Smooth muscle cell (in vitro differentiated cells): Measurements from ENCODE around the gene FAM162B. TPM values are rescaled to one million over a fixed set of nuclear protein-coding genes. Genes with fewer than 3 reads are reported as not detected.
"Not testable (repeated sequence)": the region's sequence is repeated elsewhere in the genome, so short reads cannot be mapped to it uniquely, and the experiment has no call there.

Source experiments
- DNase-seq: peaks from one replicate; lab custom pipeline; 2025; ENCODE audit not compliant: unreplicated experiment; lab: John Stamatoyannopoulos, UW
- H2AFZ ChIP-seq: fragments of 200-600 bp; sonication (generic); 2 replicates; pipeline ENCODE4 v1.6.0; 2016; ENCODE audit warnings: antibody characterized with exemption, low read depth, mild to moderate bottlenecking
- H3F3A ChIP-seq: fragments of 200-600 bp; sonication (generic); 2 replicates; pipeline ENCODE4 v1.6.0; 2017; ENCODE audit warnings: antibody characterized with exemption, low read depth
- H3K27ac ChIP-seq: fragments of 200-600 bp; sonication (generic); 2 replicates; pipeline ENCODE4 v1.5.1; 2016; ENCODE audit warnings: low read depth, mild to moderate bottlenecking
- H3K27me3 ChIP-seq: fragments of 200-600 bp; sonication (generic); 2 replicates; pipeline ENCODE4 v1.6.1; 2016; ENCODE audit warnings: low read depth, mild to moderate bottlenecking
- H3K36me3 ChIP-seq: fragments of 200-600 bp; sonication (generic); 2 replicates; pipeline ENCODE4 v1.5.1; 2016; ENCODE audit warnings: low read depth
- H3K4me1 ChIP-seq: fragments of 200-600 bp; sonication (generic); 2 replicates; pipeline ENCODE4 v1.5.1; 2016; ENCODE audit warnings: low read depth
- H3K4me2 ChIP-seq: fragments of 200-600 bp; sonication (generic); 2 replicates; pipeline ENCODE4 v1.6.0; 2016; ENCODE audit warnings: mild to moderate bottlenecking
- H3K4me3 ChIP-seq: fragments of 200-600 bp; sonication (generic); 2 replicates; pipeline ENCODE4 v1.5.1; 2016; ENCODE audit warnings: mild to moderate bottlenecking
- H3K79me2 ChIP-seq: fragments of 200-600 bp; sonication (generic); 2 replicates; pipeline ENCODE4 v1.6.0; 2016; ENCODE audit warnings: low read depth, mild to moderate bottlenecking
- H3K9ac ChIP-seq: fragments of 200-600 bp; sonication (generic); 2 replicates; pipeline ENCODE4 v1.6.0; 2016; ENCODE audit warnings: low read depth
- H3K9me3 ChIP-seq: fragments of 200-600 bp; sonication (generic); replicated peaks from 2 replicates; pipeline ENCODE4 v1.5.1; 2016; ENCODE audit warnings: low read depth
- H4K20me1 ChIP-seq: fragments of 200-600 bp; sonication (generic); 2 replicates; pipeline ENCODE4 v1.6.0; 2016; ENCODE audit warnings: low read depth
- CTCF ChIP-seq: fragments of 200-600 bp; sonication (generic); IDR thresholded peaks from 2 replicates; pipeline ENCODE4 v1.5.1; 2017; ENCODE audit warnings: borderline replicate concordance, mild to moderate bottlenecking, antibody characterized with exemption; ENCODE audit not compliant: insufficient read depth, poor library complexity, severe bottlenecking
- WGBS: methylation state at CpG from one replicate; pipeline ENCODE4 v1.1.7; 2016; ENCODE audit warnings: low lambda C conversion rate; 5-methylcytosine and 5-hydroxymethylcytosine counted together
- polyA plus RNA-seq: library from polyadenylated mRNA; unstranded; fragments of >200 nt; fragmentation: Nextera tagmentation; extraction: Ambion mirVana; gene quantifications from 2 replicates; pipeline ENCODE4 v1.2.1, GENCODE V29; 2016
- total RNA-seq: library from RNA; depleted of rRNA; stranded (reverse); fragments of >200 nt; gene quantifications from 2 replicates; pipeline ENCODE4 v1.2.3, GENCODE V29; 2014

Gene FAM162B
- total and polyA plus RNA-seq, 2 experiments from 2014 or later = 0.18 to 0.61 TPM

DNA sequence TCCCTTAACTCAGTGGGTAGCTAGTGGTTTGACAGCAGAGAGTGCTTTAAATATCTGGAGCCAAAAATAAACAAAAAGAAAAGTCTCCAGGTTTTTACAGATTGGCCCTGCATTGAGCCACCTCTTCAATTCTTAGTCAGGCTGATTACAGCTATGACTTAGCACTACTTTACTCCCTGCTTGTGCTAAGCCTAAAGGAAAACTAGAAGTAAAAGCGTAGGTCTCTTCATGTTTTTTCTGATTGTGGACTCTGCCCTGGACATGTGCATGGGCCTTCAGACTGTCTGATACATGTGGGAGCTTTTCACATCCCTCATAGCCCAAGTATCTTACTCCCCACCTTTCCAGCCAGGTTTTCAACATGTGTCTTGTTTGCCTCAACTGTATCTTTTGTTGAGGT is 51.2 kb downstream of the FAM162B start:
- Histone ChIP-seq H3K27me3 (no peaks in the 10 kb centered on the region), H3K9me3 (no peaks in the 10 kb centered on the region), H3K9ac (no peak overlapping the region), H3F3A (no peaks in the 10 kb centered on the region), H3K27ac (no peak overlapping the region), H3K4me2 (no peak overlapping the region), H3K4me1 (no peaks in the 10 kb centered on the region), H3K4me3 (no peak overlapping the region), H3K36me3 (peaks cover 10% of the 10 kb centered on the region), H3K79me2 (no peaks in the 10 kb centered on the region), H4K20me1 (no peaks in the 10 kb centered on the region), H2AFZ (no peak overlapping the region)
- no peak for DNase-seq
- 79% methylated on average over 1 of the region's 1 CpG for WGBS
- TF ChIP-seq CTCF = no peak

DNA sequence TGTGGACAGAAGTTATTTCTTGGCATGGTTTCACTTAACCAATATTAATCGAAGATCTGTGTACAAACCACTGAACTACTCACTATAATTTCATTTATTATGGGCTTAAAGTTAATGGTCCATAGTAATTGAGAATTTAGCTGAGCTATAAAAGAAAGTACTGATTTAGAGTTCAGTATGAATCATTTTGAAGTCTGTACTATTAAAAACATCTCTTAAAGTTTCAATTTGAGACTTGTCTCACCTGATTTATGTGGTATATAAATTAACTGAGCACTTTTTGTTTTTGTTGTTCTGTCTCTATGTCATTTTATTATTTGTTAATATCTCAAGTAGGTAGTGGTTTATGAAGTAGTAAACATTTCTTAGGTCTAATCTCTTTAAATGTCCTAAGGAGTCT is 59.6 kb downstream of the FAM162B start:
- no peak overlapping the region for H2AFZ ChIP-seq

DNA sequence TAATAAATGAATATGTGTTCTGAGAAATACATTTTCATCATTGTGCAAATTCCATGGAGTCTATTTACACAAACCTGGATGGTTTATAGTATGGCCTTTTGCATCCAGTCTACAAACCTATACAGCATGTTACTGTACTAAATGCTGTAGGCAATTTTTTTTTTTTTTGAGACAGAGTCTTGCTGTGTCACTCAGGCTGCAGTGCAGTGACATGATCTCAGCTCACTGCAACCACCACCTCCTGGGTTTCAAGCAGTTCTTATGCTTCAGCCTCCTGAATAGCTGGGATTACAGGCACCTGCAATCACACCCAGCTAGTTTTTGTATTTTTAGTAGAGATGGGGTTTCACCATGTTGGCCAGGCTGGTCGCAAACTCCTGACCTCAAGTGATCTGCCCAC is 61.6 kb downstream of the FAM162B start:
- H3K27ac ChIP-seq = not testable (repeated sequence)

More for the DNA sequence above, 59.6 kb downstream of the FAM162B start:
- no peak for TF ChIP-seq CTCF
- Histone ChIP-seq H3K36me3 (no peaks in the 10 kb centered on the region), H3K79me2 (no peaks in the 10 kb centered on the region), H3F3A (no peaks in the 10 kb centered on the region), H3K4me3 (no peak overlapping the region), H3K27ac (no peak overlapping the region), H3K9me3 (no peaks in the 10 kb centered on the region), H3K4me2 (no peak overlapping the region), H4K20me1 (no peaks in the 10 kb centered on the region), H3K4me1 (no peaks in the 10 kb centered on the region), H3K27me3 (no peaks in the 10 kb centered on the region), H3K9ac (no peak overlapping the region)
- no peak for DNase-seq
- 82% methylated on average over 1 of the region's 1 CpG for WGBS

More for the DNA sequence above, 61.6 kb downstream of the FAM162B start:
- H3F3A ChIP-seq, H3K36me3 ChIP-seq, H3K4me1 ChIP-seq, H3K9ac ChIP-seq, H3K9me3 ChIP-seq, H3K27me3 ChIP-seq, H4K20me1 ChIP-seq, H3K79me2 ChIP-seq, H2AFZ ChIP-seq, H3K4me3 ChIP-seq, H3K4me2 ChIP-seq, DNase-seq: not testable (repeated sequence)
- WGBS = 100% methylated on average over 1 of the region's 1 CpG

Other genes starting within 250 kb of the FAM162B start
- not detected in 2 replicates for gene TRAPPC3L, start 220.0 kb downstream of the FAM162B start, total RNA-seq
- gene TRAPPC3L, start 220.0 kb downstream of the FAM162B start, polyA plus RNA-seq = 0.11 TPM in 1 of 2 replicates, not detected in the other
- gene CALHM4, start 212.0 kb downstream of the FAM162B start, total RNA-seq = not detected in 2 replicates
- gene CALHM4, start 212.0 kb downstream of the FAM162B start, polyA plus RNA-seq = not detected in 2 replicates
- 58.5 and 69.4 TPM in 2 replicates for gene RWDD1, start 194.2 kb downstream of the FAM162B start, total RNA-seq
- gene RWDD1, start 194.2 kb downstream of the FAM162B start, polyA plus RNA-seq = 64.0 and 66.1 TPM in 2 replicates
- 0.22 and 0.49 TPM in 2 replicates for gene RSPH4A, start 149.2 kb downstream of the FAM162B start, total RNA-seq
- gene RSPH4A, start 149.2 kb downstream of the FAM162B start, polyA plus RNA-seq = 0.24 TPM in 1 of 2 replicates, not detected in the other
- 18.2 and 24.7 TPM in 2 replicates for gene ZUP1, start 97.0 kb downstream of the FAM162B start, total RNA-seq
- 11.4 and 13.6 TPM in 2 replicates for gene ZUP1, start 97.0 kb downstream of the FAM162B start, polyA plus RNA-seq
- 15.5 and 19.2 TPM in 2 replicates for gene KPNA5, start 84.5 kb downstream of the FAM162B start, total RNA-seq
- gene KPNA5, start 84.5 kb downstream of the FAM162B start, polyA plus RNA-seq = 1.6 and 1.8 TPM in 2 replicates
- gene GPRC6A, start 63.4 kb upstream of the FAM162B start, total RNA-seq = not detected in 2 replicates
- gene GPRC6A, start 63.4 kb upstream of the FAM162B start, polyA plus RNA-seq = not detected in 2 replicates
- gene RFX6, start 111.5 kb upstream of the FAM162B start, total RNA-seq = not detected in 2 replicates
- not detected in 2 replicates for gene RFX6, start 111.5 kb upstream of the FAM162B start, polyA plus RNA-seq